Rectal smooth muscle tissue (tissue), 1 donor: ENCODE data around the gene NARS2.

Experiments
- H3K27ac ChIP-seq: one replicate; pipeline ENCODE4 v1.7.0; 2013; ENCODE audit warnings: low read depth, low read length, inconsistent platforms
- H3K27me3 ChIP-seq: one replicate; pipeline ENCODE4 v1.7.0; 2013; ENCODE audit warnings: low read length; ENCODE audit not compliant: control insufficient read depth, insufficient read depth
- H3K36me3 ChIP-seq: one replicate; pipeline ENCODE4 v1.7.0; 2013; ENCODE audit warnings: low read length; ENCODE audit not compliant: control insufficient read depth, insufficient read depth
- H3K4me1 ChIP-seq: one replicate; pipeline ENCODE4 v1.7.0; 2013; ENCODE audit warnings: low read length; ENCODE audit not compliant: control insufficient read depth, insufficient read depth
- H3K4me3 ChIP-seq: one replicate; pipeline ENCODE4 v1.7.0; 2013; ENCODE audit warnings: low read length
- H3K9ac ChIP-seq: one replicate; pipeline ENCODE4 v1.7.0; 2013; ENCODE audit warnings: low read length

Gene NARS2

DNA sequence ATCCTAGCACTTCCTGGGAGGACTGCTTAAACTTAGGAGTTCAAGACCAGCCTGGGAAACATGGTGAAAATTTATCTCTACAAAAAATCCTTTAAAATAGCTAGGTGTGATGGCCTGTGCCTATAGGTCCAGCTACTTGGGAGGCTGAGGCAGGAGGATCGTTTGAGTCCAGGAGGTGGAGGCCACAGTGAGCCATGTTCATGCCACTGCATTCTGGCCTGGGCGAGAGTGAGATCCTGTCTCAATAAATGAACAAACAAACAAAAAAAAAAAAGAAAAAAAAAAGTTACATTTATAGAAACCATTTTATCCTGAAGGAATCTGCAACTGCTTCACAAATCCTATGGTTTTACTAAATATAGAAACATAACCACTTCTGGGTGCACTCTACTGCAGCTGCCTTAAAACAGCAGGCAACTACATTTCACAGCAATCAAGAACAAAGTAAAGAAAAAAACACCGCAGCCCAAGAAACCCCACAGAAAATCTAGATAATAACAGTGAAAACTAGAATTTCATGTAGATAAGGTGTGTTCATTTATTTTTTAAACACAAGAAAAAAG is 81.2 kb downstream of the NARS2 start:
- Histone ChIP-seq H3K27me3 (no peaks in the 10 kb centered on the region), H3K4me1 (peaks cover 7% of the 10 kb centered on the region), H3K4me3 (no peak overlapping the region), H3K36me3 (no peaks in the 10 kb centered on the region), H3K9ac (no peak overlapping the region), H3K27ac (no peak overlapping the region)

DNA sequence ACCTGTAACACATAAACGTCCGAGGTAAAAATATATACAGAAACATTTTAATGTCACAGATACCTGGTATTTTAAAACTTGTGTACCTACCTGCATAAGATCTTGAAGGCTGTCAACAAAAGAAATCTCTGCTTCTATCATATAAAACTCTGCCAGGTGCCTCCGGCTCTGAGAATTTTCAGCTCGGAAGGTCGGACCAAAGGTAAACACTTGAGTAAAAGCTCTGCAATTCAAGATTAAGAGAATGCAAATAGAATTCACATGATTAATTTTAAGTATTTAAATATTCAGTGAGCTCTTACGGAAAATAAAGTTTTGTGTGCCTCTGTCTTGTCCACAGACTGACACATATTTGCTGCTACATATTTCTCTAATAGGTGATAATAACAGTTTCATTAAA is 81.7 kb downstream of the NARS2 start:
- Histone ChIP-seq H3K27ac (no peak overlapping the region), H3K27me3 (no peaks in the 10 kb centered on the region), H3K4me1 (peaks cover 7% of the 10 kb centered on the region), H3K9ac (no peak overlapping the region), H3K4me3 (no peak overlapping the region), H3K36me3 (no peaks in the 10 kb centered on the region)

DNA sequence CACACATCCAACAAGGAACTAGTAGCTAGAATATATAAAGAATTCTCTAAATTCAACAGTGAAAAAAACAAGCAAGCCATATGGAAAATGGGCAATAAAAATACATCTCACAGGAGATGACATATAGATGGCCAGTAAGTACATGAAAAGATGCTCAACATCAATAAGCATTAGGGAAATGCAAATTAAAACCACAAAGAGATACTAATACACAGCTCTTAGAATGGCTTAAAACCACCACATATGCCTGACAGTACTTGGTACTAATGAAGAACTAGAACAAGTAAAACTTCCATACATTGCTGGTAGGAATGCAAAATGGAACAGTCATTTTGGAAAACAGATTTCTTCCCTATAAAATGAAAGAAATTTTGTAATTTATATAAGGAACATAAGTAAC is 85.5 kb downstream of the NARS2 start:
- Histone ChIP-seq H3K36me3 (no peaks in the 10 kb centered on the region), H3K4me3 (no peak overlapping the region), H3K27ac (no peak overlapping the region), H3K9ac (no peak overlapping the region), H3K4me1 (no peaks in the 10 kb centered on the region), H3K27me3 (no peaks in the 10 kb centered on the region)

DNA sequence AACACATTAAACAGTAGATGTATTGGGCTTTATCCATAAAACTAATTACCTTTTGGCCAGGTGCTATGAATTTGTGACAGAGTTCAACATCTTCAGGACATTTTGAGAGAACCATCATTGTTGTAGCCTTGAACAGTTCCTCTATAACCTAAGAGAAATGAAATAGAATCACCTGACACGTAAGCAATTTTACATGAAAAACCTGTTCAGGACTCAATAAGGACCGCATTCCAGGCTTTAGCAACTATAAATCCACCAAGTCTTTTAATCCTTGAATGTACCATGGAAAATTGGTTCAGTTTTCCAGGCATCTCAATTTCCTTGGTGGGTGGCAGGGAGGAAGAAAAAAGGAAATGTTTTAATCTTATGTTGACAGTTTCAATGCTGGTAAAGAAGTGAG is 96.1 kb downstream of the NARS2 start:
- Histone ChIP-seq H3K4me3 (no peak overlapping the region), H3K4me1 (no peaks in the 10 kb centered on the region), H3K27me3 (no peaks in the 10 kb centered on the region), H3K9ac (no peak overlapping the region), H3K27ac (no peak overlapping the region), H3K36me3 (peaks cover 2% of the 10 kb centered on the region)

DNA sequence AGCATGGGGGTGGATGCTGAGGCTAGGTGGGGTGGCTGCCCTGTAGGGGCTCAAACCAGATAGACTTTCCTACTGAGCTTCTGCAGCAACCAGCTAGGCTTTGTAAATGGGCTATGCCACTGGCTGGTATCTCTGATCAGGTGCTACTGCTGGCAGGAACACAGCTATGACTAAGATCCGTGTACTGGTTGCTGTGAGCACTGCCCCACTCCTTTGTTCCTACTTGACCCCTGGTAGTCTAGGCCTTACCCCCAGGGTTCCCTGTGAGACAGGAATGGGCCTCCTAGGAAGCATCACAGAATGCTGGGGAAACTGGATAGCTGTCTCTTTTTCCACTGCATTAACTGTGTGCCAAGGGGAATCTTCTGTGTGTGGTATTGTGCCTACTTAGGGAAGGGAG is 98.6 kb downstream of the NARS2 start:
- Histone ChIP-seq H3K9ac (no peak overlapping the region), H3K4me3 (no peak overlapping the region), H3K27me3 (no peaks in the 10 kb centered on the region), H3K27ac (no peak overlapping the region), H3K36me3 (peaks cover 2% of the 10 kb centered on the region), H3K4me1 (no peaks in the 10 kb centered on the region)

DNA sequence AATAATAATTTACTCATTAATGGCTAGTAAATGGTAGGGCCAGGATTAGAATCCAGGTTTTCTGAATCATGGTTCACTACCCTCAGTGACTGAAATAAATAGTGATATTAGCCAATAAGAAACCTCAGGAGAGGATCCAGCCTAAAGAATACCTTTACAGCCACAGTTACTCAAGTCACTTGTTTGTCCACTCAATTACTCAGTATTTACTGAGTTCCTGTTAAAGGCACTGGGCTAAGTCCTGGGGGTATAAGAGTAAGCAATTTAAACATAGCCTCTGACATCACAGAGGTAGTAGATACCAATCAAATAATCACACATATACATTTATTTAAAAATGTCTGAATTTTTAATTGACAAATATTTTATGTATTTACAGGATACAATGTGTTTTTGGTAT is 100.2 kb downstream of the NARS2 start:
- H3K27ac ChIP-seq = no peak overlapping the region
- peaks cover 2% of the 10 kb centered on the region for H3K36me3 ChIP-seq
- no peak overlapping the region for H3K9ac ChIP-seq
- no peaks in the 10 kb centered on the region for H3K27me3 ChIP-seq
- H3K4me3 ChIP-seq = no peak overlapping the region
- no peaks in the 10 kb centered on the region for H3K4me1 ChIP-seq

DNA sequence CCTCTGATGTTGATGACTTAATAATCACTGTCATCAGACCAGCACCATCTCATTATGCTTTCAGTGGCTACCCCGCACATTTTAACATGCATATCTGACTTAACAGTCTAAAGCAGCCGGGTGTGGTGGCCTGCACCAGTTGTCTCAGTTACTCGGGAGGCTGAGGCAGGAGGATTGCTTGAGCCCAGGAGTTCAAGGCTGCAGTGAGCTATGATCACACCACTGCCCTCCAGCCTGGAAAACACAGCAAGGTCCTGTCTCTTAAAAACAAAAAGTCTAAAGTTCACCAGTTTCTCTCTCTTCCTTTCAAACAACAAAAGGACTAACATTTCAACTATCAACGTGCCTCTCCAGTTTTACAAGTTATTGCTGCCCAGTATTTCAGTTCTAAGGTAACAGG is 101.8 kb downstream of the NARS2 start:
- Histone ChIP-seq H3K36me3 (peaks cover 2% of the 10 kb centered on the region), H3K4me3 (no peak overlapping the region), H3K27ac (no peak overlapping the region), H3K9ac (no peak overlapping the region), H3K27me3 (no peaks in the 10 kb centered on the region), H3K4me1 (no peaks in the 10 kb centered on the region)

DNA sequence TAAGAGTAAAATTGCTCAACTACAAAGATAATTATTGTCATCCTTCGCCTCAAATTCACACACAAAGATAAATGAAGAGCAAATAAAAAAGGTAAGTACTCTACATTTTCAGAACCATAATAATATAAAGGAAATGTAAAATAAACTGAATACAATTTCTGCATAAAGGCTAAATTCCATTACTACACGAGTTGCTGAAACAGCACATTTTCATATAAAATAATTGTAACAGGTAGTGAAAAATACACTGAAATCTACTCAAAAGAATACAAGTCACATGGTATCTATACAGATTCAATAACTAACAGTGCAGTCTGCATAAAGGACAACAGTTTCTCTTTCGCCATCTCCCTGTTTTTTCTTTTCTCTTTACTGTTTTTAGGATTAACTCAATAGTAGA is 102.3 kb downstream of the NARS2 start:
- Histone ChIP-seq H3K4me3 (no peak overlapping the region), H3K27ac (no peak overlapping the region), H3K36me3 (peaks cover 2% of the 10 kb centered on the region), H3K27me3 (no peaks in the 10 kb centered on the region), H3K4me1 (no peaks in the 10 kb centered on the region), H3K9ac (no peak overlapping the region)

DNA sequence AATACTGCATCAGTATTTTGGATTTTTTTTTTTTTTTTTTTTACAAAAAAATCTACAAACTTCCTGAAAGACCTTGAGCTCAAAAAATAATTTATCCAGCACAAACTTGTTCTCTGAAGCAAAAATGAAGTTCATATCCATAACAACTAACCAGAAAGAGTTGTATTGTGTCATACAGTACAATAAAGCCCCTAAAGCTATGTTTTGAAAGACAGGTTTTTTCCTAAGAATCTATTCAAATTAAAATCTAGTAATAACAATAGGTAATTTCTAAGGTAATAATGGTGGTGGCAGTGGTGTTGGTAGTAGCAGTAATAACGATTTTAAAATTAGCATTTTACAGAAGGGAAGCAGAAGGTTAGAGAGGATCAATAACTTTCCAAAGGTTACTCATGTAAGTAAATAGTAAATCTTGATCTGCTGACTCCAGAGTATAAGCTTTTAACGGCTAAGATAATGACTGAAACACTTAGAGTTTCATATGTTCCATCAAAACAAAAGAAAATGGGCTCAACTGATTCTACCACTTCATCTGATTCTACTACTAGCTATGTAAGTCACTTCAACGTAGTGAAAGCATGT is 103.7 kb downstream of the NARS2 start:
- H3K9ac ChIP-seq = no peak overlapping the region

DNA sequence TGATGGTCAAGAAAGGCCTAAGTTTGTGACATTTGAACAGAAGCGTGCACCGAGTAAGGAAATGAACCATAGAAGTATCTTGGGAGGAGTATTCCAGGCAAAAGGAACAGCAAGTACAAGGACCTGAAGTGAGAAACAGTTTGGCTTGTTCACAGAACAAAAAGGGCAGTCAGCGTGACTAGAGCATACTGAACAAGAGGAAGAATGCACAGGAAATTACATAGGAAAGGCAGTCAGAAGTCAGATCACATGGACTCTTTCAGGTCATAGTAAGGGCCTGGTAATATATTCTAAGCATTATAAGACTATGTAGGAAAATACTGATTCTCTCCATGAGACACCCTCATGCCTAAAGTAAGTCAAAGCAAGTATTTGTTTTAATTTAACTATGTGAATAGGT is 104.8 kb downstream of the NARS2 start:
- Histone ChIP-seq H3K36me3 (peaks cover 2% of the 10 kb centered on the region), H3K27ac (no peak overlapping the region), H3K27me3 (no peaks in the 10 kb centered on the region), H3K9ac (no peak overlapping the region), H3K4me1 (no peaks in the 10 kb centered on the region), H3K4me3 (no peak overlapping the region)

More for the DNA sequence above, 103.7 kb downstream of the NARS2 start:
- Histone ChIP-seq H3K36me3 (peaks cover under 1% of the 10 kb centered on the region), H3K27ac (no peak overlapping the region), H3K27me3 (no peaks in the 10 kb centered on the region), H3K4me3 (no peak overlapping the region), H3K4me1 (no peaks in the 10 kb centered on the region)

DNA sequence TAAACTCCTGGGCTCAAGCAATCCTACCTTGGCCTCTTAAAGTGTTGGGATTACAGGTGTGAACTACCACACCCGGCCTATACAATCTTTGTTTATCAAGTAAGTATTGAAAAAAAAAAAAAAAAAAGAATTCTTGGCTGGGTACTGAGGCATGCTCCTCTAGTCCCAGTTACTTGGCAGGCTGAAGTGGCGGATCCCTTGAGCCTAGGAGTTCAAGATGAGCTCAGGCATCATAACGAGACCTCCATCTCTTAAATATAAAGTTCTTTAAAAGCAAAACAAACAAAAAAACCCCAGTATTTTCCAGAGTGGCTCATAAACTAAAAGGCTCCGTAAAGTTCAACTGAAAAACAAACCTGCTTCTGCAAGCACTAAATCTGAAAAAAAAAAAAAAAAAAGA is 106.7 kb downstream of the NARS2 start:
- Histone ChIP-seq H3K9ac (no peak overlapping the region), H3K27me3 (no peaks in the 10 kb centered on the region), H3K36me3 (peaks cover 2% of the 10 kb centered on the region), H3K4me3 (no peak overlapping the region), H3K4me1 (no peaks in the 10 kb centered on the region), H3K27ac (no peak overlapping the region)

DNA sequence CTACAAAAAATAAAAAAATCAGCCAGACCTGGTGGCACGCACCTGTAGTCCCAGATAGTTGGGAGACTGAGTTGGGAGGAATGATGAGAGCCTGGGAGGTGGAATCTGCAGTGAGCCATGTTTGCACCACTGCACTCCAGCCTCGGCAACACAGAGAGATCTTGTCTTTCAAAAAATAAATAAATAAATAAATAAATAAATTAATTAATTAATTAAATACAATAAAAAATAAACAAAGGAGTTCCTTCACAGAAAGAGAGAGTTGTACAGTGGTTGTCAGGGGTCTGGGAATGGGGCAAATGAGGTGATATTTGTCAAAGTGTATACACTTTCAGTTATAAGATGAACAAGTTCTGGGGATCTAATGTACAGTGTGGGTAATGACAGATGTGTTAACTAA is 107.3 kb downstream of the NARS2 start:
- H3K36me3 ChIP-seq = peaks cover 2% of the 10 kb centered on the region
- no peaks in the 10 kb centered on the region for H3K27me3 ChIP-seq
- no peak overlapping the region for H3K9ac ChIP-seq
- no peaks in the 10 kb centered on the region for H3K4me1 ChIP-seq
- H3K4me3 ChIP-seq = no peak overlapping the region
- no peak overlapping the region for H3K27ac ChIP-seq

DNA sequence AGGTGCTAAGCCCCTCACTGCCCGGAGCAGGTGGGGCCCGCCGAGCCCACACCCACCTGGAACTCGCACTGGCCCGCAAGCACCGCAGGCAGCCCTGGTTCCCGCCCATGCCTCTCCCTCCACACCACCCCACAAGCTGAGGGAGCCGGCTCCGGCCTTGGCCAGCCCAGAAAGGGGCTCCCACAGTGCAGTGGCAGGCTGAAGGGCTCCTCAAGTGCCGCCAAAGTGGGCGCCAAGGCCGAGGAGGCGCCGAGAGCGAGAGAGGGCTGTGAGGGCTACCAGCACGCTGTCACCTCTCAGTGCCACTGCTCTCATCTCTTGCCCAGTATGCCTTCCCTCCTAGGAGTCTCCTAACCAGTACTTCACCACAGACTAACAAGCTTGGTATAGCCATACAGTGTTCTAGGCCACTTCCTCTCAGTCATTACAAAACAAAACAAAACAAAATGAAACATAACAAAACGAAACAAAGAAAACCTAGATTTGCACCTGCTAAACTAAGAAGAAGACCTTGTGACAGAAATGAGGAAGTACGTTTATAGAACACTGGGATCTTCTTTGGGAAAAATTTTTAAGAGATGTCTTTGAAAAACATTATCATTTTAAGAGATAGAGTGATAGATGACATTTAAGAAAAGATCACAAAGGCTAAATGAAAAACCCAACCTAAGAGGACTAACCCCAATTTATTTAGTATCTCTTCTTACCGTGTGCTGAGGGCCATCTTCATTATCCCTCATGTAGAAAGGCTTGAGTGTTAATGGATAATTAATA is 109.3 kb downstream of the NARS2 start:
- Histone ChIP-seq H3K9ac (no peak overlapping the region), H3K36me3 (peaks cover 2% of the 10 kb centered on the region), H3K4me1 (no peaks in the 10 kb centered on the region), H3K27ac (no peak overlapping the region), H3K4me3 (no peak overlapping the region), H3K27me3 (no peaks in the 10 kb centered on the region)
